SK-N-SH treated with all-trans-retinoic acid at 6 μM for 48 hours (cell line): ENCODE data around the gene CAPS2.

Experiments
- BACH2 ChIP-seq: fragments of 250-450 bp; sonication (Bioruptor Pico); IDR thresholded peaks from 2 replicates; pipeline ENCODE4 v1.9.0; 2021; ENCODE audit warnings: mild to moderate bottlenecking, borderline replicate concordance
- CREB5 ChIP-seq: fragments of 250-450 bp; sonication (Bioruptor Pico); IDR thresholded peaks from 2 replicates; pipeline ENCODE4 v1.5.1; 2020; ENCODE audit warnings: low read depth, mild to moderate bottlenecking, moderate library complexity
- POU6F1 ChIP-seq: fragments of 250-450 bp; sonication (Bioruptor Pico); IDR thresholded peaks from 2 replicates; pipeline ENCODE4 v1.8.0; 2021; ENCODE audit warnings: low read depth, mild to moderate bottlenecking, moderate library complexity, borderline replicate concordance
- PPARA ChIP-seq: fragments of 250-450 bp; sonication (Bioruptor Pico); IDR thresholded peaks from 2 replicates; pipeline ENCODE4 v1.5.0; 2020; ENCODE audit warnings: mild to moderate bottlenecking, borderline replicate concordance
- RARB ChIP-seq: fragments of 250-450 bp; sonication (Bioruptor Pico); IDR thresholded peaks from 2 replicates; pipeline ENCODE4 v1.8.0; 2021; ENCODE audit warnings: mild to moderate bottlenecking, moderate library complexity
- TSHZ2 ChIP-seq: fragments of 250-450 bp; sonication (Bioruptor Pico); IDR thresholded peaks from 2 replicates; pipeline ENCODE4 v1.5.0; 2020; ENCODE audit warnings: mild to moderate bottlenecking, moderate library complexity
- ZC3H10 ChIP-seq: fragments of 250-450 bp; sonication (Bioruptor Pico); IDR thresholded peaks from 2 replicates; pipeline ENCODE4 v1.5.1; 2021; ENCODE audit warnings: mild to moderate bottlenecking, moderate library complexity
- TF ChIP-seq, protein P1 (sequence below): fragments of 250-450 bp; sonication (Bioruptor Pico); IDR thresholded peaks from 2 replicates; pipeline ENCODE4 v1.8.0; 2020; ENCODE audit warnings: mild to moderate bottlenecking, moderate library complexity, borderline replicate concordance

DNA sequence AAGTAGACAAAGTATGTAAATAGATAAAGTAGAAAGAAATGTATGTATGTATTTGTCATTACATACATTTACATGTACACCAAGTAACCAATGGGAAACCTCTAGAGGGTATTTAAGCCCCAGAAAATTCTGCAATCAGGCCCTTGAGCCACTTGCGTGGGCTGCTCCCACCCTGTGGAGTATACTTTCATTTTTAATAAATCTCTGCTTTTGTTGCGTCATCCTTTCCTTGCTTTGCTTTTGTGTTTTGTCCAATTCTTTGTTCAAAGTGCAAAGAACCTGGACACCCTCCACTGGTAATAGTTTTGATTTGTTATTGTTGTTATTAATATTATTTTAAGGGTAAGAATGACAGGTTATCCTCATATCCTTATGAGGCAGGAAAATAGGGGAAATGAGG lies 21.8 kb downstream of the CAPS2 start:
- no peak for TF ChIP-seq BACH2 (CRISPR knock-in tag)
- no peak for TF ChIP-seq CREB5
- no peak for TF ChIP-seq PPARA (CRISPR knock-in tag)
- TF ChIP-seq TSHZ2 (CRISPR knock-in tag), result no peak
- TF ChIP-seq POU6F1 (CRISPR knock-in tag), result no peak
- TF ChIP-seq, protein P1, sequence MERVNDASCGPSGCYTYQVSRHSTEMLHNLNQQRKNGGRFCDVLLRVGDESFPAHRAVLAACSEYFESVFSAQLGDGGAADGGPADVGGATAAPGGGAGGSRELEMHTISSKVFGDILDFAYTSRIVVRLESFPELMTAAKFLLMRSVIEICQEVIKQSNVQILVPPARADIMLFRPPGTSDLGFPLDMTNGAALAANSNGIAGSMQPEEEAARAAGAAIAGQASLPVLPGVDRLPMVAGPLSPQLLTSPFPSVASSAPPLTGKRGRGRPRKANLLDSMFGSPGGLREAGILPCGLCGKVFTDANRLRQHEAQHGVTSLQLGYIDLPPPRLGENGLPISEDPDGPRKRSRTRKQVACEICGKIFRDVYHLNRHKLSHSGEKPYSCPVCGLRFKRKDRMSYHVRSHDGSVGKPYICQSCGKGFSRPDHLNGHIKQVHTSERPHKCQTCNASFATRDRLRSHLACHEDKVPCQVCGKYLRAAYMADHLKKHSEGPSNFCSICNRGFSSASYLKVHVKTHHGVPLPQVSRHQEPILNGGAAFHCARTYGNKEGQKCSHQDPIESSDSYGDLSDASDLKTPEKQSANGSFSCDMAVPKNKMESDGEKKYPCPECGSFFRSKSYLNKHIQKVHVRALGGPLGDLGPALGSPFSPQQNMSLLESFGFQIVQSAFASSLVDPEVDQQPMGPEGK (CRISPR knock-in tag), result no peak
- TF ChIP-seq RARB, result no peak
- no peak for TF ChIP-seq ZC3H10
